NCI-H2227 (cell line): ENCODE measurements around the gene SEPTIN5.
"Not testable (repeated sequence)": the region's sequence is repeated elsewhere in the genome, so short reads cannot be mapped to it uniquely, and the experiment has no call there.

Experiments
- DNase-seq: peaks from one replicate; lab custom pipeline; 2025; ENCODE audit not compliant: unreplicated experiment; lab: John Stamatoyannopoulos, UW

The SEPTIN5 gene

DNA sequence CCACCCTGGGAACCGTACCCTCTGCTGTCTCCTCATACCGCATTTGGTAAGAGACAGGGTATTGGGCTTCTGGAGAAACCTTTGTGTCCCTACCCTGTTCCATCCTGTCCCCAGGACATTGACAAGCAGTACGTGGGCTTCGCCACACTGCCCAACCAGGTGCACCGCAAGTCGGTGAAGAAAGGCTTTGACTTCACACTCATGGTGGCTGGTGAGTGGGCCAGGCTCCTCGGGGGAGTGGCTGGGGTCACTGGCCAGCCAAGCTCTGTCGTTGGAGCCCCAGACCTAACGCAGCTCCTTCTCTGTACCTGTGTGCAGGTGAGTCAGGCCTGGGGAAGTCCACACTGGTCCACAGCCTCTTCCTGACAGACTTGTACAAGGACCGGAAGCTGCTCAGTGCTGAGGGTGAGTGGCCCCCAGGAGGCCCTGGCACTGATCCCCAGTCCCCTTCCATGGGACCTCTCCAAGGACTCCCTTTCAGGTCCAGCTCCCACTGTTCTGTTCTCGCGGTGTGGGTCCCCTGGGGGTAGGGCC, 5.3 kb downstream of the SEPTIN5 start:
- DNase-seq: no peak

DNA sequence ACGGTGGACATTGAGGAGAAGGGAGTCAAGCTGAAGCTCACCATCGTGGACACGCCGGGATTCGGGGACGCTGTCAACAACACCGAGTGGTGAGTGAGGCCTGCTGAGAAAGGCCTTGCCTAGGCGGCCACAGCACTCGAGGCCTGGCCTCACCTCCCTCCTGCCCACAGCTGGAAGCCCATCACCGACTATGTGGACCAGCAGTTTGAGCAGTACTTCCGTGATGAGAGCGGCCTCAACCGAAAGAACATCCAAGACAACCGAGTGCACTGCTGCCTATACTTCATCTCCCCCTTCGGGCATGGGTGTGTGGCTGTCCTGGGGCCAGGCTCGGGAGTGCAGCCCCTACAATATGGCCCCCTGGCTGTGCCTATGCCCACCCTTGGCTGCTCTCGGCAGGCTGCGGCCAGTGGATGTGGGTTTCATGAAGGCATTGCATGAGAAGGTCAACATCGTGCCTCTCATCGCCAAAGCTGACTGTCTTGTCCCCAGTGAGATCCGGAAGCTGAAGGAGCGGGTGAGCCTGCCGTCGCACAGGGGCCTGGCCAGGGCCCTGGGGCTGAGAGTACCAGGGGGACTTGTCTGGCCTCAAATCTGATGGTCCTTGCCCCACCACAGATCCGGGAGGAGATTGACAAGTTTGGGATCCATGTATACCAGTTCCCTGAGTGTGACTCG, 6.0 kb downstream of the SEPTIN5 start:
- DNase-seq: no peak

DNA sequence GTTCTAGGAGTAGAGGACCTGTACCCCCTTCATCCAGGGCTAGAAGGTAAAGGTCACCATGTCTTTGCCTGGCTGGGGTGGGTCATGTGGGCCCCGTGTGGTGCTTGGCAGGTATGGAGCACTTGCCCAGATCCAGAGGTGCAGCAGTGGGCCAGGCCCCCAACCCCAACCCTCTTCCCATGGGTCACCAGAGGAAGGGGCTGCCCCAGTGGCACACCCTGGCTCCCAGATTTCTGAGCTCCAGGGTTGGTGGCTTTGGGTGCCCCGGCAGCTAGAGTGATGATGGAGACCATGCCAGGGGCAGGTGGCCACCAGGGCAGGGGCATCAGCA, 6.7 kb downstream of the SEPTIN5 start:
- DNase-seq: no peak

DNA sequence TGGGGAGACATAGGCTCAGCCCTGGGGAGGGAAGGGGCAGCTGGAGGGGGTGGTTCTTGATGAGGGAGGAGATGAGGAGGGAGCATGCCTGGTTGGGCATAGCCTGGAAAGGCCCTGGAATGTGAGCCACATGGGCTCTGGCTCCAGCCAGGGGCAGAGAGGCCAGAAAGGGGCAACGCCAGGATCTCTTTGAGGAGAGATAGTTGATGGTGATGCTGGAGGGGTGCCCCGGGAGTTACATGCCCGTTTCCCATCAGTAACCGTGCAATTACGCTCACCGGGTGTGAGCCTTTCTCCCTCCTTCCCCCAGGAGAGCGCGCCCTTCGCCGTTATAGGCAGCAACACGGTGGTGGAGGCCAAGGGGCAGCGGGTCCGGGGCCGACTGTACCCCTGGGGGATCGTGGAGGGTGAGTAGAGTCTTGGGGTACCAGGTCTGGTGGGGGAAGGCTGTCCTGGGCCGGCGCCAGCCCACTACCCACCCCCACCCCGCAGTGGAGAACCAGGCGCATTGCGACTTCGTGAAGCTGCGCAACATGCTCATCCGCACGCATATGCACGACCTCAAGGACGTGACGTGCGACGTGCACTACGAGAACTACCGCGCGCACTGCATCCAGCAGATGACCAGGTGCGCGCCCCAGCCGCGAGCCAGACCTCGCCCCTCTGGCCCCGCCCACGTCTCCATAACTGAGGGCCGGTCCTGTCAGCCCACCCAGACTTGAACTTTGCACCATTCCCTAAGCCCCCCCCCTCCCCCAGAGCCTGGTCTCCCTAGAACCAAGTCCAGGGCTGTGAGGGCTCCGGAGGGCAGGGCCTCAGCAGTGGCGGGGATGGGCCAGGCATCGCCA, 7.3 kb downstream of the SEPTIN5 start:
- DNase-seq: no peak

DNA sequence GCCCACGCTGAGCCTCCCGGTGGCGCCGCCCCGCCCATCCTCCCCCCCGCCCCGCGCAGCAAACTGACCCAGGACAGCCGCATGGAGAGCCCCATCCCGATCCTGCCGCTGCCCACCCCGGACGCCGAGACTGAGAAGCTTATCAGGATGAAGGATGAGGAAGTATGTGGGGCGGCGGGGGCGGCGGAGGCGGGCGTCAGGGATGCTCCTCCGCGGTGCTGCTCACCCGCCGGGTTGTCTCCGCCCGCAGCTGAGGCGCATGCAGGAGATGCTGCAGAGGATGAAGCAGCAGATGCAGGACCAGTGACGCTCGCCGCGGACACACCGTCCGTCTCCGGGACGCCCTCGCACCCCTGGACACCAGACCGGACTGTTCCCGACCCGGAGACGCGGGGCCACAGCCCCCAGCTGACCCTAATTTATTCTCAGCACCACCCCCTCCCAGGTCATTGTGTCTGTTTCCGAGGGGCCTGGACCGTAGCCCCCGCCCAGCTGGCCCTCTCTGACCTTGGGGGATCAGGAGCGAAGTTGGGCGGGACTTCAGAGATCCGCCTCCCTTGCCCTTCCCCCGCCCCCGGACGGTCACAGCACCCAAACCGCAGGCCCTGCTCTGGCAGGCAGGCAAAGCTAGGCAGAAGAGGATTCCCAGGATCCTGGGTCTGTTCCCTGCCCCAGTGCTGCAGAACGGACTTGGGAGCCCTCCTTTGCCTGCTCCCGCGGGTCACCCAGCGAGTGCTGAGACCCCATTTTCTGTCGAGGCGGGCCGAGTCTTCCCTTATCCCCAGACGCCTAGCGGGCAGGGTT, 8.1 kb downstream of the SEPTIN5 start:
- no peak for DNase-seq

DNA sequence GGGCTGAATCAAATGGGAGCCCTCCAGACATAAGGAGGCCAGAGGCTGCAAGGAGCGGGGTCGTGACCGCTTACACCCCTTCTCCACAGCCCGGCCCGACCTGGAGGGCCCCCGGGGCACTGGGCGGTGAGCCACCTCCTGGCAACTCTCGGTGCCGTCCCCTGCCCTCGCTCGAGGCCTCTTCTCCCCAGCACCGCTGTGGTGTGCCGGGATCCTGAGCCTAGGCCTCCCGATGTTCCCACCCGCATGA, 8.6 kb downstream of the SEPTIN5 start:
- DNase-seq: no peak

DNA sequence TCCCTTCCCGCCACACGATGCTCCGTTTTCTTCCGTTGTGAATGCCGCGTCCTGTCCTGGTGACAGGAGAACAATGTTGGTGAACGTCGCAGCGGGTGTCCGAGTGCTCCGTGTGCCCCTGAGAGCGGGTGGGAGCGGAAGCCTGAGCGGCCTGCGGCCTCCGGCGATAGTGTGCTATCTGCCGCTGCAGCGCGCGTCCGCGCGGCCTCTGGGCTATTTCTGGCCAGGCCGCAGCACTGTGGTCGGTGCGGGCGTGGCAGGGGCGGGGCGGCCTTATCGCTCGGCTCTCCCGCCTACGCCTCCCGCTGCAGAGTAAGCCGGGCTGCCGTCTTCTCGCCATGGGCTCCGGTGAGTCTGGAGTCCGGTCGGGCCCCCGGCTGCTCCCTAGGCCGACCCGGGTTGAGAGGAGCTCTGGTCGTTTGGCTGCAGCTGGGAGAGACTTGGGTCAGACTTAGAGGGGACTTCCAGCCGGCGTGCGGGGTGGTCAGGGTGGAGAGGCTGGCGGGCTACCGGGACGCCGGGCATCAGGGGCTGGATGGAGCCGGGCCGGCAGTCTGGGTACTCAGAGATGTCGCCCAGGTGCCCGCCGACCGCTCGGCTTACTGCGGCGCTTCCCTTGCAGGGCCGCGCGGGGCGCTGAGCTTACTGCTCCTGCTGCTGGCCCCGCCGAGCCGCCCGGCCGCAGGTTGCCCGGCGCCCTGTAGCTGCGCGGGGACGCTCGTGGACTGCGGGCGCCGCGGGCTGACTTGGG, 9.1 kb downstream of the SEPTIN5 start, which contains the start of gene GP1BB:
Gene GP1BB, plus strand, starts transcription at position 308 of the 751 bp plus-strand sequence. Its CDS starts 31 bp downstream, at position 339.
- no peak for DNase-seq

DNA sequence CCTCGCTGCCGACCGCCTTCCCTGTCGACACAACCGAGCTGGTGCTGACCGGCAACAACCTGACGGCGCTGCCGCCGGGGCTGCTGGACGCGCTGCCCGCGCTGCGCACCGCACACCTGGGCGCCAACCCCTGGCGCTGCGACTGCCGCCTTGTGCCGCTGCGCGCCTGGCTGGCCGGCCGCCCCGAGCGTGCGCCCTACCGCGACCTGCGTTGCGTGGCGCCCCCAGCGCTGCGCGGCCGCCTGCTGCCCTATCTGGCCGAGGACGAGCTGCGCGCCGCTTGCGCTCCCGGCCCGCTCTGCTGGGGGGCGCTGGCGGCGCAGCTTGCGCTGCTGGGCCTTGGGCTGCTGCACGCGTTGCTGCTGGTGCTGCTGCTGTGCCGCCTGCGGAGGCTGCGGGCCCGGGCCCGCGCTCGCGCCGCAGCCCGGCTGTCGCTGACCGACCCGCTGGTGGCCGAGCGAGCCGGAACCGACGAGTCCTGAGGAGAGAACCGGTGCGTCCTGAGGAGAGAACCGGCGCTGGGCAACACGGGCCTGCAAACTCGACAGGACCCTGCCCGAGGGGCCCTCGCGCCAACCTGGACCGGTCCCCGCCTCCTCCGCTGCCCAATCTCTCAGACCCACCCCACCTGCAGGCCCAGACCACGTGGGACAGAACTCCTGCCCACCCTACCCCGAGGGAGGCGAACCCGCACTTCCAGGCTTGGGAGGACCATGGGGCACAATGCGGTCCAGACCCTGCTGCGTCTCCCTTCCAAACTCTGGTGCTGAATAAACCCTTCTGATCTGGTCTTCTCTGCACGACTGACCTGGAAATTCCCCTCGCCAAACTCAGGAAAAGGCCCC, 9.9 kb downstream of the SEPTIN5 start:
- no peak for DNase-seq

DNA sequence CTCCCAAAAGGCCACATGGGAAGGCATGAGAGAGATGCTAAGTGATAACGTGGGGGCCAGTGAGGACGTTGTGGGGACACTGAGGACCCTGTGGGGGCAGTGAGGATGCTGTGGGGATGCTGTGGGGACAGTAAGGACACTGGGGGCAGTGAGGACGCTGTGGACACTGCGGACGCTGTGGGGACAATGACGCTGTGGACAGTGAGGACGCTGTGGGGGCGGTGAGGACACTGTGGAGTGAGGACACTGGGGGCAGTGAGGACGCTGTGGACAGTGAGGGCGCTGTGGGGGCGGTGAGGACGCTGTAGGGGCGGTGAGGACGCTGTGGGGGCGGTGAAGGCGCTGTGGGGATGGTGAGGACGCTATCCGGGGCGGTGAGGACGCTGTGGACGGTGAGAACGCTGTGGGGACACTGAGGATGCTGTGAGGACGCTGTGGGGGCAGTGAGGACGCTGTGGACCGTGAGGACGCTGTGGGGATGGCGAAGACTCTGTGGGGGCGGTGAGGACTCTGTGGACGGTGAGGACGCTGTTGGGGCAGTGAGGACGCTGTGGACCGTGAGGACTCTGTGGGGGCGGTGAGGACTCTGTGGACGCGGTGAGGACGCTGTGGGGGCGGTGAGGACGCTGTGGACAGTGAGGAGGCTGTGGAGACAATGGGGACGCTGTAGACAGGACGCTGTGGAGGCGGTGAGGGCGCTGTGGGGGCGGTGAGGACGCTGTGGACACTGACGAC, 10.8 kb downstream of the SEPTIN5 start:
- DNase-seq: no peak

DNA sequence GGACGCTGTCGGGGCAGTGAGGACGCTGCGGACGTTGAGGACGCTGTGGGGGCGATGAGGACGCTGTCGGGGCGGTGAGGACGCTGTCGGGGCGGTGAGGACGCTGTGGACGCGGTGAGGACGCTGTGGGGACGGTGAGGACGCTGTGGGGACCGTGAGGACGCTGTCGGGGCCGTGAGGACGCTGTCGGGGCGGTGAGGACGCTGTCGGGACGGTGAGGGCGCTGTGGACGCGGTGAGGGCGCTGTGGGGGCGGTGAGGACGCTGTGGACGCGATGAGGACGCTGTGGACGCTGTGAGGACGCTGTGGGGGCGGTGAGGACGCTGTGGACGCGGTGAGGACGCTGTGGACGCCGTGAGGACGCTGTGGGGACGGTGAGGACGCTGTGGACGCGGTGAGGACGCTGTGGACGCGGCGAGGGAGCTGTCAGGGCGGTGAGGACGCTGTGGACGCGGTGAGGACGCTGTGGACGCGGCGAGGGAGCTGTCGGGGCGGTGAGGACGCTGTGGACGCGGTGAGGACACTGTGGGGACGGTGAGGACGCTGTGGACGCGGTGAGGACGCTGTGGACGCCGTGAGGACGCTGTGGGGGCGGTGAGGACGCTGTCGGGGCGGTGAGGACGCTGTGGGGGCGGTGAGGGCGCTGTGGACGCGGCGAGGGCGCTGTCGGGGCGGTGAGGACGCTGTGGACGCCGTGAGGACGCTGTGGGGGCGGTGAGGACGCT, 11.9 kb downstream of the SEPTIN5 start:
- DNase-seq: not testable (repeated sequence)

DNA sequence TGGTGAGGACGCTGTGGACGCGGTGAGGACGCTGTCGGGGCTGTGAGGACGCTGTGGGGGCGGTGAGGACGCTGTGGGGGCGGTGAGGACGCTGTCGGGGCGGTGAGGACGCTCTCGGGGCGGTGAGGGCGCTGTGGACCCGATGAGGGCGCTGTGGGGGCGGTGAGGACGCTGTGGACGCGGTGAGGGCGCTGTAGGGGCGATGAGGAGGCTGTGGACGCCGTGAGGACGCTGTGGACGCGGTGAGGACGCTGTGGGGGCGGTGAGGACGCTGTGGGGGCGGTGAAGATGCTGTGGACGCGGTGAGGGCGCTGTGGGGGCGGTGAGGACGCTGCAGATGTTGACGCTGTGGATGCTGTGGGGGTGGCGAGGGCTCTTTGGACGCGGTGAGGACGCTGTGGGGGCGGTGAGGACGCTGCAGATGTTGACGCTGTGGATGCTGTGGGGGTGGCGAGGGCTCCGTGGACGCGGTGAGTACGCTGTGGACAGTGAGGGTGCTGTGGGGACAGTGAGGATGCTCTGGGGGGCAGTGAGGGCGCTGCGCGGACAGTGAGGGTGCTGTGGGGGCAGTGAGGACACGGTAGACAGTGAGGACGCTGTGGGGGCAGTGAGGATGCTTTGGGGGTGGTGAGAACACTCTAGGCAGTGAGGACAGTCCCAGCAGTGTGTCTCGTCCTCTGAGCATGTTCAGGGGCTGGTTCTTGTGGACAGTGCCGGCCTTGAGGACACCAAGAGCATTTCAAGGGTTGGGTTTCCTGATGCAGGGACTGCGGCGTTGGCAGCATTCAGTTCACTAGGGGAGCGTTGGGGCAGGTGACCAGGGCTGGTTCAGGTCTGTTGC, 13.2 kb downstream of the SEPTIN5 start:
- DNase-seq: no peak

DNA sequence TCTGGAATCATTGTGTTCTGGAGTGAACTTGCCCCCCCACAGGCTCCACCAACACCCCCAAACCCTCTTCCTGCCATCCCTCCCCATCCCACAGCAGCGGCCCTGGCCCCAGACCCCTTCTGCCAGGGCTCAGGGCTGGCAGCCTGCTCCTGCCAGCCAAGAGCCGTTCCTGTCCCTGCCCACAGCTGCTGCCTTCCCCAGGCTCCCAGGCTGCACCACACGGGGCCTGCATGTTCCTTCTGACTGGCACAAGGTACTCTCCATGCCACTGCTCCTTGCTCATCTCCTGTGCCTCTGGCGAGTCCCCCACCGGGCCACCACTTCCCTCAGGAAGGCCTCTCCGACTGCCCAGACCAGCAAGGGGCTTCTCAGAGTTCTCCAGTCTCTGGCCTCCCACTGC, 14.0 kb downstream of the SEPTIN5 start:
- DNase-seq: no peak

DNA sequence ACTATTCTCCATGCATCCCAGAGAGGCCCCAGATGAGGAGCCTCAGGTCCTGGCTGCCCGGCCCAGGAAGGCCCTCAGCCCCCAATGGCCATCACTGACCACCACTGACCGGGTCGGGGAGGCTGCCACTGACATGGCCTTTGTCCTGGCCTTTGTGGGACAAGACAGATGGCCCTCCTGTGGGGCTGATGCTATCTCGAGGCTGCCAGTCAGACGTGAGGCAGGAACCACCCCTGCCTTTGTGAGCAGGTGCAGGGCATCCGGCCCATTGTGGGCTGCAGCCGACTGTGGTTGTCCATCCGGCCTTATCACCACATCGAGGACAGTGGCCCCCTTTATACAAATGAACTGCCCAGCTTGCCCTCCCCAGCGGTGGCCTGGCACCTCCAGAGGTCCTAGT, 14.5 kb downstream of the SEPTIN5 start:
- DNase-seq: no peak

DNA sequence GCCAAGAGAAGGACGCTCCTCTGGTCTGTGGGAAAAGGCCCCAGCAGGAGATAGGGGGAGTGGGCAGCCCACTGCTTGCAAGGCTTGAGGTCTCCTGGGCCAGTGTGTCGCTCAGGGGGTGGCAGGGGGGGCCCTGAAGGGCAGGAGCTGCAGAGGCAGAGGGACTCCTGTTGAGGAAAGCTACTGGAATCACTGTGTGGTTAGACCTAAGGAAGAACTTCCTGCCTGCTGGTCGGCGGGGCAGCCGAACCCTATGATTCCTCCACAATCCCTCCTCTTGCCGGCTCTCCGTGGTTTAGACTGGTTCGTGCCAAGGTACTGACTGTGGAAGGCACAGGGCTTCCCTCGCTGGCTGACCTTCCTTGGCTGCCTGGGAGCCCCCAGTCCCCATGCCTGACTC, 15.2 kb downstream of the SEPTIN5 start:
- DNase-seq: no peak

DNA sequence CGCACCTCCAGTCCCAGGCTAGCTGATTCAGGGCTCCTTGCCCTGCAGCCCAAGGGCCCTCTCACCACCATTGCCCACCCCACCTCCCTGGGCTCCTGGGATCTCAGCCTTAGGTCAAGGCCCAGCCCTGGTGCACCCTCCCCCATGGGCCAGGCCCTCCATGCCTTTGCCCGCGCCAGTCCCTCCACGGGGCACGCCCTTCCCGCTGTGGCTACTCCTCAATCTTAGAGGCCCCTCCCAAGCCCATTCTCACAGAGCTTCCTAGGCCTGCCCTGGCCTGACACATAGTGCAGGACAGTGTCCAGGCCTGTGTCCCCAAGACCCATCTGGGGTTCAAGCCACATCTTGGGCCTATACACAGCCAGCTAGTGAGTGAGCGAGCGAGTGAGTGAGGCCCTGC, 15.9 kb downstream of the SEPTIN5 start:
- DNase-seq: no peak

DNA sequence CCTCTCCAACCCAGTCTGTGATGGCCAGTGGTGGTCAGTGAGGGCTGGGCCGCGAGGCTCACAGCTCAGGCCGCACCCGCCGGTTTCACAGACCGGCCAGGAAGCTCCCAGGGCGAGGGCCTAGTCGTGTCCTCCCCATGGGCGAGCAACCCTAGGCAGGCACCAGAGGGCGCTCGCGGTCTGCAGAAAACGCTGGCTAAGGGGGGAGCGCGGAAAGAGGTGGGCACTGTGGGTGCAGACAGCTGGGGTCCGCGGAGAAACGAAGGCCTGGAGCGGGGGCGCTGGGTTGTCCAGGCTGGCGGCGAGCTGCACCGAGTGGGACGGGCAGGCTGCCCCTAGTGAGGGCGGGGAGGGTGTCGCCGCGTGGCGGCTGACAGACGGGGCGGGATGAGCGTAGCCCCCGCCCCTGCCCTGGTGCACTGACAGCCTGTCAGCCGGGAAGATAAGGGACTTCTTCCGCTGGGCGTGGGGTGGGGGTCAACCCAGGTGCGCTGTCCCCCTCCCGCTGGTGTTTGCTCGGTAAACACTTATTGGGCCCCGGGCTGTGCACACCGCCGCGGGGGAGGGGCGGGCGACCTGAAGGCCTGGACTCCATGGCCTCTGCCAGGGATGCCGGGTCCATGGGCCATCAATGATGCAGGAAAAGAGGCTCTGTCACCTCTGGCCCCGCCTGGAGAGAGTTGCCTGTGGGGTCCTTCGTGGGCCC, 16.5 kb downstream of the SEPTIN5 start:
- DNase-seq: peak; percentile 86

DNA sequence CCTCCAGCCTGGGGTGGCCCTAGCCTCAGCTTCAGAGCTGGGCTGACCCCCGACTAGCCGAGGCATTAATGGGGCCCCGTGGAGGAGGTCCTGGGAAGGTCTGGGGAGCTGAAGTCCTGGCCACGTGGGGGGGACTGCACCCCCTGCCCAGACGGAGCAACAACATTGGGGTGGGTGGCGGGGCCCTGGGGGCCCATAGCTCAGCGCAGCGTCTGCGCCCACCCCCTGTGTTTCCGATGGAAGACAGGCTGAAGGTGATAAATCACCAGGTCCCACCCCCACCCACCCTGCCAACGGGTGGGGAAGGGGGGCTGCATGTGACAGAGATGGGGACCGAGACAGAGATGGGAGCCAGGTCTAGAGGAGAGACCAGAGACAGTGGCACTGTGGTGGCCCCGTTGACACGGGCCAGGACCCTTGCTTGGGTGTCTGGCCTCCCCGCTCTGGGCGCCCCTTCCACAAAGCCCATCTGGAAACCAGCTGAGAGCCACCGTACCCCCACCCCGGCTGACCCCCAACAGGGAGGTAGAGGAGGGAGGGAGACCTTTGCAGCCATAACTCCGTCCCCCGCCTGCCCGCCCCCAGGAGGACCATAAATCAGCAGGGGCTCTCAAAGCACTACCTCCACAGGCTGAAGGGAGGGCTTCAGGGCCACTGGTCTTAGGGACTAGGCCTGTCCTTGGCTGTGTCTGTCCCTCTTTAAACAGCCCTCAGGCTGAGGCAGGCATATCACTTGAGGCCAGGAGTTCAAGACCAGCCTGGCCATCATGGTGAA, 17.2 kb downstream of the SEPTIN5 start:
- no peak for DNase-seq
